H1 (cell line): ENCODE results near the gene CCDC148.

Source experiments
- CTCF ChIP-seq, 3 experiments: IDR thresholded peaks; 1 replicate in 2 of 3; 2 replicates in 1 of 3; pipeline versions ENCODE4 v1.5.1 to v1.6.1; 2011; ENCODE audit warnings: low read length in 3 of 3, mild to moderate bottlenecking in 3 of 3, inconsistent platforms in 2 of 3, low read depth in 1 of 3, moderate library complexity in 1 of 3; ENCODE audit not compliant: insufficient read depth in 1 of 3; ENCODE audit errors: control extremely low read depth in 1 of 3
- SP1 ChIP-seq: IDR thresholded peaks from 2 replicates; pipeline ENCODE4 v1.6.1; 2011; ENCODE audit warnings: low read depth, low read length

- TF ChIP-seq CTCF (IDR thresholded peaks at IDR 0.05; ENCODE audit: control extremely low read depth in 1 of 3, insufficient read depth in 1 of 3, low read depth in 1 of 3, low read length in 3 of 3): no peak
- no peak for TF ChIP-seq SP1
Measured at GRCh38 chr2:158391876-158392275, 64.7 kb downstream of the CCDC148 start.
